Stomach (tissue), 9 donors: ENCODE data around the gene FLT1. TPM values are rescaled to one million over a fixed set of nuclear protein-coding genes. Genes with fewer than 3 reads are reported as not detected.

ENCODE experiments used
- DNase-seq, 2 donors: peaks; one replicate each; pipeline versions ENCODE4 v3.0.0 to v3.0.0-alpha.2; 2013 to 2019
- H3K27ac ChIP-seq, 5 donors: fragments of 200-600 bp in 4 of 5; sonication (generic) in 4 of 5; one replicate each; pipeline ENCODE4 v1.5.1; 2013 to 2019; ENCODE audit warnings: mild to moderate bottlenecking in 1 of 5, moderate library complexity in 1 of 5
- H3K27me3 ChIP-seq, 3 donors: fragments of 200-600 bp; sonication (generic); one replicate each; pipeline ENCODE4 v1.5.1; 2017 to 2019; ENCODE audit warnings: mixed run types in 1 of 3
- H3K36me3 ChIP-seq, 4 donors: fragments of 200-600 bp; sonication (generic); 1 replicate in 3 of 4; 2 replicates in 1 of 4; pipeline ENCODE4 v1.5.1; 2016 to 2019
- H3K4me1 ChIP-seq, 4 donors: fragments of 200-600 bp; sonication (generic); one replicate each; pipeline ENCODE4 v1.5.1; 2016 to 2019
- H3K4me3 ChIP-seq, 4 donors: fragments of 200-600 bp; sonication (generic) in 3 of 4; one replicate each; pipeline ENCODE4 v1.5.1; 2016 to 2019; ENCODE audit warnings: mild to moderate bottlenecking in 1 of 4
- H3K9me3 ChIP-seq, 4 donors: fragments of 200-600 bp; sonication (generic); one replicate each; pipeline ENCODE4 v1.5.1; 2016 to 2019
- CTCF ChIP-seq, 7 experiments: fragments of 450-650 bp in 4 of 7; fragments of 200-600 bp in 3 of 7; sonication (generic) in 3 of 7; IDR thresholded peaks; one replicate each; pipeline ENCODE4 v1.5.1; 2016 to 2019; ENCODE audit warnings: antibody characterized with exemption in 7 of 7, control low read depth in 2 of 7, mild to moderate bottlenecking in 1 of 7
- EP300 ChIP-seq: sonication (generic); formaldehyde crosslinking; IDR thresholded peaks from one replicate; pipeline ENCODE4 v1.6.1; 2017; ENCODE audit warnings: antibody characterized with exemption
- POLR2A ChIP-seq, 4 donors: fragments of 450-650 bp; IDR thresholded peaks; one replicate each; pipeline ENCODE4 v1.6.1; 2016; ENCODE audit warnings: antibody characterized with exemption in 4 of 4, control low read depth in 2 of 4, mild to moderate bottlenecking in 1 of 4, moderate library complexity in 1 of 4
- POLR2AphosphoS5 ChIP-seq, 3 donors: sonication (generic); formaldehyde crosslinking; IDR thresholded peaks; one replicate each; pipeline ENCODE4 v1.6.1; 2016; ENCODE audit warnings: antibody characterized with exemption in 3 of 3
- WGBS, 5 donors: extraction: QIAGEN DNeasy Blood & Tissue Kit in 3 of 5; methylation state at CpG; one replicate each; pipeline versions ENCODE4 v1.1.5 to v1.1.7; 2013 to 2018; 5-methylcytosine and 5-hydroxymethylcytosine counted together
- intact Hi-C: fragments of 100-400 bp; cut with DNase I; formaldehyde crosslinking; loops from one replicate; pipeline ENCODE4 v1.15.1; 2023; ENCODE audit warnings: low total_unique reads
- polyA plus RNA-seq, 3 donors: library from polyadenylated mRNA; stranded (reverse); fragments of 200-250 nt; gene quantifications; one replicate each; pipeline ENCODE4 v1.2.3, GENCODE V29; 2013
- total RNA-seq, 5 donors: library from RNA; depleted of rRNA; stranded (reverse); fragments of >200 nt; gene quantifications; one replicate each; pipeline versions ENCODE4 v1.1.0 to v1.2.3, GENCODE V29; 2014 to 2016
- donor health status: healthy with polysubstance abuse.
- donor health status: Bipolar disorder and iron deficiency.
- donor health status: healthy.

FLT1 gene
- total and polyA plus RNA-seq, 8 donors: 1.00 to 41.9 (median 3.6) TPM; not detected in 1

DNA sequence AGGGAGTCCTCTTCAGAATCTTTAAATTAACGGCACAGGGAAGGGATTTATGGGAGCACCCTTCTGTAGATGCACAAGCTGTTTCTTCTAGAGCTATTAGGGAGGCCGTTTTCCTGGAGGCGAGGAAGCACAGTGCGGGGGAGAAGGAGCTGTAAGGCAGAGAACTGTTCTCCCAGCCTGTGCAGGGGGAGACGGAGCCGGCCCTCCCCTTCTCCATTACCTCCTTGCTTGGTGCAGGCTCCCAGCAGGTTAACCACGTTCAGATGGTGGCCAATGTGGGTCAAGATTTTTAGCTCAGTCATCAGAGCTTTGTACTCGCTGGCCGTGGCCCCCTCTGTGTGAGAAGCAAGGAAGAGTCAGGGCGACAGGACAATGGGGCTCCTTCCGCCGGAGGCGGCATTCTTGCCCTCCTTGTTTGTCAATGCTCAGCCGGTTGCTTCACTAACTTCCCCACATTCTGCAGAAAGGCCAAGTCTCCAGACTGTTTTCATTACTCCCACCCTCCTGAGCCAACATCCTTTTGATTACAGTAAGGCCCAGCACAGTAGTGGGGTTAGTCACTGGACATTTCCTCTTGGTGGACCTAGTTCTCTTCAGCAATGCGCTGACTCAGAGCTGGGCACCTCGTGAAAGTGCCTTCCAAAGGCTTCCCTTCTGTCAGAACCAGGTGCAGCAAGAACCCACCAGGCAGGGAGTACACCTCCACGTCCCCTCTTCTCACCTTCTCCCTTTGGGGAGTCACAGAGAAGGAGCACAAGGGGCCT, 165.4 kb downstream of the FLT1 start:
- no peak for TF ChIP-seq CTCF (IDR thresholded peaks at IDR 0.05)
- TF ChIP-seq POLR2AphosphoS5 (IDR thresholded peaks at IDR 0.05): peak in 1 of 3 donors; percentile 36
- TF ChIP-seq POLR2A (IDR thresholded peaks at IDR 0.05): no peak
- TF ChIP-seq EP300: no peak
- H3K9me3 ChIP-seq: no peaks in the 10 kb centered on the region
- H3K4me1 ChIP-seq: no peaks in the 10 kb centered on the region
- DNase-seq: no peak
- H3K27me3 ChIP-seq: peaks cover 0 to 21% (median 0%) of the 10 kb centered on the region in 3 donors
- H3K4me3 ChIP-seq: no peak overlapping the region
- WGBS, 5 donors: 67 to 75% (median 70%) methylated on average over 17 of the region's 17 CpGs
- no peak overlapping the region for H3K27ac ChIP-seq
- intact Hi-C loops: loop anchor here (10.0 kb wide), 1 partner anchor 295 kb away; no protein-coding TSS in a partner anchor
- H3K36me3 ChIP-seq: no peaks in the 10 kb centered on the region

DNA sequence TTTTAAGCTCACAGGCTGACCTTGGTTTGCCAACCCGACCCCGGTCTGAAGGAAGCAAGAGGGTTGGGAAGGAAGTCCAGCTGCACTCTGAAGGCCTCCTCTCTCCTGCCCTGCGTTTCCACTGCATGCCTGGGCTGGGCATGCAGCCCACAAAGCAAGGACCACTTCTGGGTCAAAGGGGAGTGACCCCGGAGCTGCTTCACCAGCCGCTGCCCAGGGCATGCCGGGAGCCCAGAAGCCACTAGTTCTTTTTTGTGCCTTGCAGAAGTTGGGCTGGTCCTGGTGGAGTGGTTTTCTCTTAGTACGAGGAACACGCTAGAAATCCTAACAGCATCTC, 166.7 kb downstream of the FLT1 start:
- Histone ChIP-seq H3K4me3 (no peak overlapping the region), H3K27ac (no peak overlapping the region), H3K36me3 (no peaks in the 10 kb centered on the region), H3K9me3 (no peaks in the 10 kb centered on the region), H3K4me1 (no peaks in the 10 kb centered on the region), H3K27me3 (peaks cover 0 to 14% (median 0%) of the 10 kb centered on the region in 3 donors)
- no peak for DNase-seq
- 80 to 89% (median 84%) methylated on average over 8 of the region's 8 CpGs for WGBS, 5 donors
- intact Hi-C loops: no loop called here
- TF ChIP-seq POLR2AphosphoS5 (IDR thresholded peaks at IDR 0.05) (no peak), POLR2A (IDR thresholded peaks at IDR 0.05) (no peak), EP300 (no peak), CTCF (IDR thresholded peaks at IDR 0.05) (no peak)

DNA sequence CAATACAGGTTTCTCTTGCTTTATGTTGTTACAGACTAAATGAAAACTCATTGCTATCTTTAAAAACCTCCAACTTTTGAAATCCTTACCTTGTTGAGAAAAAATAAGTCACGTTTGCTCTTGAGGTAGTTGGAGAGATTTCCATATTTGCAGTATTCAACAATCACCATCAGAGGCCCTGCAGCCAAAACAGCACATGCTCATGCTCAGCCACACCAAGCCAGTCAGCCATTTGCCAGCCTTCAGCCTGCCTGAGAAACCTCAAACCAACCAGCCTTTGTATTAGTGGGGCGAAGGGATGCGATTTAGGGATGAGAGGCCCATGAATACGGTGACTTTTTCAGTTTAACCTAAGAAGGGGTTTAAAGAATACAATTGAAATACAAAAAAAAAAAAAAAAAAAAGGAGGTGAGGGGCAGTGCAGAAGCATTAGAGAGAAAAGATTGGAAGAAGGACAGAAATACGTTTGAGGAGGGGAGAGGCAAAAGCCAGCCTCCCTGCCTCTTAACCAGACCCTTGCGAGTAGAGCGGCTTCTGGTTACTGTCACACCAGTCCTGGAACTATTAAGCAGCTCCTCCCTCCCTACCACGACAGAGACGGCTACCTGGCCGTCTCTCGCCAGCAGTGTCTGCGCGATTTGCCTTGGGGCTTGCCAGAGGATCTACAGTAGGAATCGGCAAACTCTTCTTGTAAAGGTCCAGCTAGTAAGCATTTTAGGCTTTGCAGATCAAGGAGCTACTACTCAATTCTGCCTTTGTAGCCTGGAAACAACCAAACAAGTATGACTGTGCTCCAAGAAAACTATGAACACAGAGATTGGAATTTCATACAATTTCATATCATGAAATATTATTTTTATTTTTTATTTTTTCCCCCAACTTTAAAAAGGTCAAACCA, 167.3 kb downstream of the FLT1 start:
- intact Hi-C loops: no loop called here
- TF ChIP-seq CTCF (IDR thresholded peaks at IDR 0.05): no peak

DNA sequence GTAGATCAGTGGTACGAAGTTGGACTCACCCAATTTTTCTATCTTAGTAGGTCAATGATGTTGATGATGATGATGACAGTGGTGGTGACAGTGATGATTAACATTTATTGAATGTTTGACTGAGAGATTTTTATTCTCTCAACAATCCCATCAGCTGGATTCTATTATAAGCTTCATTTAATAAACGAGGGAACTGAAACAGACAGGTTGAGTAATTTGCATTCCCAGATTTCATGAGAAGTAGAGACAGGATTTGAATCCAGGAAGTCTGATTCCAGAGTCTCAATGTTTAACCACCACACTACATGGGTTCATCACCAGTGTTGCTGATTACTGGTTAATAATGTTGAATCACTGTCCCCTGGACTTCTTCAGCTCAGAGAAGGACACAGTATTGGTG, 168.9 kb downstream of the FLT1 start:
- no peak for TF ChIP-seq POLR2AphosphoS5 (IDR thresholded peaks at IDR 0.05)
- no peak for TF ChIP-seq CTCF (IDR thresholded peaks at IDR 0.05)
- TF ChIP-seq EP300: no peak
- TF ChIP-seq POLR2A (IDR thresholded peaks at IDR 0.05): no peak
- no peak for DNase-seq
- intact Hi-C loops: no loop called here
- no peaks in the 10 kb centered on the region for H3K36me3 ChIP-seq
- H3K4me1 ChIP-seq: peaks cover 0 to 7% (median 2%) of the 10 kb centered on the region in 4 donors
- H3K27ac ChIP-seq: no peak overlapping the region
- 70 to 84% (median 81%) methylated on average over 2 of the region's 2 CpGs for WGBS, 5 donors
- no peaks in the 10 kb centered on the region for H3K9me3 ChIP-seq
- H3K27me3 ChIP-seq: peaks cover 0 to 19% (median 0%) of the 10 kb centered on the region in 3 donors
- H3K4me3 ChIP-seq: no peak overlapping the region

More for the DNA sequence above, 167.3 kb downstream of the FLT1 start:
- Histone ChIP-seq H3K4me3 (no peak overlapping the region), H3K27me3 (peaks cover 0 to 14% (median 0%) of the 10 kb centered on the region in 3 donors), H3K27ac (no peak overlapping the region), H3K9me3 (no peaks in the 10 kb centered on the region), H3K36me3 (no peaks in the 10 kb centered on the region), H3K4me1 (no peaks in the 10 kb centered on the region)
- 85 to 90% (median 89%) methylated on average over 14 of the region's 14 CpGs for WGBS, 5 donors
- no peak for DNase-seq
